Kidney epithelial cell (primary cell): ENCODE data around the gene ATP6V1C2. TPM values are rescaled to one million over a fixed set of nuclear protein-coding genes. Genes with fewer than 3 reads are reported as not detected.

ENCODE experiments used
- DNase-seq: peaks from one replicate; pipeline ENCODE4 v3.0.0-alpha.2; 2010; ENCODE audit warnings: low read depth
- H3K27me3 ChIP-seq: 2 replicates; pipeline ENCODE4 v1.6.0; 2011; ENCODE audit warnings: low read length; ENCODE audit not compliant: control insufficient read depth, insufficient read depth
- H3K36me3 ChIP-seq: 2 replicates; pipeline ENCODE4 v1.5.1; 2011; ENCODE audit warnings: low read length; ENCODE audit not compliant: control insufficient read depth, insufficient read depth
- H3K4me3 ChIP-seq: 2 replicates; pipeline ENCODE4 v1.5.1; 2011; ENCODE audit warnings: low read depth, mild to moderate bottlenecking, control low read depth, low read length
- CTCF ChIP-seq: IDR thresholded peaks from 2 replicates; pipeline ENCODE4 v1.5.1; 2011; ENCODE audit warnings: mild to moderate bottlenecking, moderate library complexity, low read length, control low read depth, inconsistent platforms; ENCODE audit not compliant: insufficient read depth, poor library complexity, severe bottlenecking
- total RNA-seq: library from RNA; depleted of rRNA; stranded (reverse); fragments of >200 nt; gene quantifications from 2 replicates; pipeline ENCODE4 v1.2.3, GENCODE V29; 2015

Gene ATP6V1C2
- total RNA-seq, 1 donor from 2014 or later, result 0.04 TPM

GRCh38 chr2:10772201-10772867, 50.9 kb downstream of the ATP6V1C2 start:
- no peak for TF ChIP-seq CTCF
- no peak for DNase-seq
- Histone ChIP-seq H3K4me3 (no peak overlapping the region), H3K36me3 (no peaks in the 10 kb centered on the region), H3K27me3 (peaks cover 13% of the 10 kb centered on the region)

- DNase-seq, result no peak
- no peak for TF ChIP-seq CTCF
- H3K27me3 ChIP-seq, result peaks cover 13% of the 10 kb centered on the region
- no peak overlapping the region for H3K4me3 ChIP-seq
- H3K36me3 ChIP-seq, result no peaks in the 10 kb centered on the region
Observed at GRCh38 chr2:10772868-10773215, 51.4 kb downstream of the ATP6V1C2 start.

- no peak for DNase-seq
- TF ChIP-seq CTCF, result no peak
- H3K36me3 ChIP-seq, result no peaks in the 10 kb centered on the region
- peaks cover 10% of the 10 kb centered on the region for H3K27me3 ChIP-seq
- H3K4me3 ChIP-seq, result no peak overlapping the region
Observed at GRCh38 chr2:10773821-10774341, 52.5 kb downstream of the ATP6V1C2 start.

- no peak for TF ChIP-seq CTCF
- Histone ChIP-seq H3K27me3 (peaks cover 7% of the 10 kb centered on the region), H3K36me3 (no peaks in the 10 kb centered on the region), H3K4me3 (no peak overlapping the region)
- no peak for DNase-seq
Observed at GRCh38 chr2:10774394-10774793, 53.0 kb downstream of the ATP6V1C2 start.

- DNase-seq, result no peak
- no peak for TF ChIP-seq CTCF
- Histone ChIP-seq H3K27me3 (peaks cover 7% of the 10 kb centered on the region), H3K36me3 (no peaks in the 10 kb centered on the region), H3K4me3 (no peak overlapping the region)
Observed at GRCh38 chr2:10775021-10775780, 53.8 kb downstream of the ATP6V1C2 start.

GRCh38 chr2:10775831-10776230, 54.4 kb downstream of the ATP6V1C2 start:
- Histone ChIP-seq H3K36me3 (no peaks in the 10 kb centered on the region), H3K4me3 (no peak overlapping the region), H3K27me3 (peaks cover 7% of the 10 kb centered on the region)
- no peak for DNase-seq
- TF ChIP-seq CTCF, result no peak
